Osteoblast (primary cell): Measurements from ENCODE around the gene P4HA1. TPM values are rescaled to one million over a fixed set of nuclear protein-coding genes. Genes with fewer than 3 reads are reported as not detected.

ENCODE experiments used
- DNase-seq: peaks from one replicate; pipeline ENCODE4 v3.0.0; 2011; ENCODE audit warnings: low spot score, mixed read lengths; ENCODE audit not compliant: insufficient read length; ENCODE audit errors: missing footprints
- H2AFZ ChIP-seq: 2 replicates; pipeline ENCODE4 v1.6.0; 2011; ENCODE audit warnings: mild to moderate bottlenecking, low read length
- H3K27ac ChIP-seq: 2 replicates; pipeline ENCODE4 v1.5.1; 2011; ENCODE audit warnings: mild to moderate bottlenecking, low read depth, low read length, moderate library complexity
- H3K27me3 ChIP-seq: 2 replicates; pipeline ENCODE4 v1.6.0; 2012; ENCODE audit warnings: mild to moderate bottlenecking, control low read depth, inconsistent platforms, low read length, moderate library complexity; ENCODE audit not compliant: insufficient read depth
- H3K36me3 ChIP-seq: 2 replicates; pipeline ENCODE4 v1.5.1; 2011; ENCODE audit warnings: mild to moderate bottlenecking, low read length, control low read depth, moderate library complexity; ENCODE audit not compliant: insufficient read depth
- H3K4me1 ChIP-seq: 2 replicates; pipeline ENCODE4 v1.5.1; 2011; ENCODE audit warnings: mild to moderate bottlenecking, low read length, control low read depth, moderate library complexity; ENCODE audit not compliant: insufficient read depth
- H3K4me2 ChIP-seq: 2 replicates; pipeline ENCODE4 v1.6.0; 2011; ENCODE audit warnings: mild to moderate bottlenecking, low read length; ENCODE audit not compliant: insufficient read depth
- H3K4me3 ChIP-seq: fragments of 200-600 bp; sonication (generic); 3 replicates; pipeline ENCODE4 v1.5.1; 2012; ENCODE audit warnings: mild to moderate bottlenecking, low read length, inconsistent platforms; ENCODE audit not compliant: insufficient read depth
- H3K79me2 ChIP-seq: 2 replicates; pipeline ENCODE4 v1.6.0; 2012; ENCODE audit warnings: mild to moderate bottlenecking, low read length, control low read depth, inconsistent platforms; ENCODE audit not compliant: insufficient read depth
- H3K9me3 ChIP-seq: 2 replicates; pipeline ENCODE4 v1.5.1; 2011; ENCODE audit warnings: low read depth, low read length, control low read depth
- H4K20me1 ChIP-seq: 2 replicates; pipeline ENCODE4 v1.6.0; 2012; ENCODE audit warnings: mild to moderate bottlenecking, low read length, control low read depth; ENCODE audit not compliant: insufficient read depth
- CTCF ChIP-seq: IDR thresholded peaks from 2 replicates; pipeline ENCODE4 v1.5.1; 2011; ENCODE audit warnings: mild to moderate bottlenecking, low read depth, low read length, moderate library complexity; ENCODE audit errors: extremely low read depth
- total RNA-seq: library from RNA; depleted of rRNA; stranded (reverse); fragments of >200 nt; gene quantifications from 2 replicates; pipeline ENCODE4 v1.2.3, GENCODE V29; 2012

Gene P4HA1
- total RNA-seq, 1 donor, result 220 TPM

- TF ChIP-seq CTCF, result no peak
- H2AFZ ChIP-seq, result no peak overlapping the region
- H3K27me3 ChIP-seq, result no peaks in the 10 kb centered on the region
- H3K27ac ChIP-seq, result no peak overlapping the region
- peaks cover 2% of the 10 kb centered on the region for H3K9me3 ChIP-seq
- no peak overlapping the region for H3K4me3 ChIP-seq
- H3K4me2 ChIP-seq, result no peak overlapping the region
- no peaks in the 10 kb centered on the region for H3K4me1 ChIP-seq
- no peaks in the 10 kb centered on the region for H4K20me1 ChIP-seq
- H3K36me3 ChIP-seq, result no peaks in the 10 kb centered on the region
- H3K79me2 ChIP-seq, result no peaks in the 10 kb centered on the region
- DNase-seq, result no peak
Measured at GRCh38 chr10:72981882-72982529, 114.7 kb downstream of the P4HA1 start.

GRCh38 chr10:72981028-72981881 lies 115.4 kb downstream of the P4HA1 start:
- Histone ChIP-seq H4K20me1 (no peaks in the 10 kb centered on the region), H3K4me2 (no peak overlapping the region), H3K27ac (no peak overlapping the region), H3K79me2 (no peaks in the 10 kb centered on the region), H2AFZ (no peak overlapping the region), H3K9me3 (peaks cover 2% of the 10 kb centered on the region), H3K27me3 (no peaks in the 10 kb centered on the region), H3K36me3 (no peaks in the 10 kb centered on the region), H3K4me3 (no peak overlapping the region), H3K4me1 (no peaks in the 10 kb centered on the region)
- DNase-seq, result no peak
- no peak for TF ChIP-seq CTCF

GRCh38 chr10:72980348-72980747 lies 116.3 kb downstream of the P4HA1 start:
- H3K27me3 ChIP-seq, result no peaks in the 10 kb centered on the region
- DNase-seq, result no peak
- H3K27ac ChIP-seq, result no peak overlapping the region
- H3K4me3 ChIP-seq, result no peak overlapping the region
- H4K20me1 ChIP-seq, result no peaks in the 10 kb centered on the region
- peaks cover 2% of the 10 kb centered on the region for H3K9me3 ChIP-seq
- no peak overlapping the region for H3K4me2 ChIP-seq
- no peaks in the 10 kb centered on the region for H3K36me3 ChIP-seq
- no peak overlapping the region for H2AFZ ChIP-seq
- no peak for TF ChIP-seq CTCF
- no peaks in the 10 kb centered on the region for H3K79me2 ChIP-seq
- no peaks in the 10 kb centered on the region for H3K4me1 ChIP-seq

GRCh38 chr10:72979709-72980108 lies 117.0 kb downstream of the P4HA1 start:
- Histone ChIP-seq H3K79me2 (no peaks in the 10 kb centered on the region), H3K9me3 (peaks cover 4% of the 10 kb centered on the region), H3K27me3 (no peaks in the 10 kb centered on the region), H2AFZ (no peak overlapping the region), H3K4me1 (no peaks in the 10 kb centered on the region), H4K20me1 (no peaks in the 10 kb centered on the region), H3K4me2 (no peak overlapping the region), H3K4me3 (no peak overlapping the region), H3K27ac (no peak overlapping the region), H3K36me3 (no peaks in the 10 kb centered on the region)
- no peak for DNase-seq
- TF ChIP-seq CTCF, result no peak
